NCI-H2081 (cell line): ENCODE measurements around the gene TMEM233.
"Not testable (repeated sequence)": the region's sequence is repeated elsewhere in the genome, so short reads cannot be mapped to it uniquely, and the experiment has no call there.

ENCODE experiments used
- DNase-seq, 2 experiments: peaks; one replicate each; lab custom pipeline; 2025; lab: John Stamatoyannopoulos, UW

The TMEM233 gene

GRCh38 chr12:119658166-119658565 lies 64.6 kb downstream of the TMEM233 start:
- not testable (repeated sequence) for DNase-seq

- DNase-seq, result peak in 1 of 2 experiments; percentile 43
These were observed 65.8 kb downstream of the TMEM233 start for GRCh38 chr12:119659289-119659897.

- DNase-seq, result no peak
These were observed 66.5 kb downstream of the TMEM233 start for GRCh38 chr12:119660076-119660475.

- DNase-seq, result no peak
These were observed 68.3 kb downstream of the TMEM233 start for GRCh38 chr12:119661882-119662281.

GRCh38 chr12:119664642-119665041 lies 71.1 kb downstream of the TMEM233 start:
- no peak for DNase-seq

GRCh38 chr12:119665164-119665929 lies 71.8 kb downstream of the TMEM233 start:
- DNase-seq, result no peak

- DNase-seq, result no peak
These were observed 72.7 kb downstream of the TMEM233 start for GRCh38 chr12:119666226-119666795.

GRCh38 chr12:119666900-119667576 lies 73.5 kb downstream of the TMEM233 start:
- DNase-seq, result no peak

GRCh38 chr12:119667577-119668323 lies 74.2 kb downstream of the TMEM233 start, which contains the start of gene PRKAB1:
Gene PRKAB1 (plus strand): TSS chr12:119668133. CDS start chr12:119668245, 112 bp downstream.
- peak; percentile 98 for DNase-seq

- DNase-seq, result peak in 1 of 2 experiments; percentile 36
These were observed 74.8 kb downstream of the TMEM233 start for GRCh38 chr12:119668324-119668841.

GRCh38 chr12:119669744-119670472 lies 76.3 kb downstream of the TMEM233 start:
- DNase-seq, result peak; percentile 42 to 70

GRCh38 chr12:119671070-119671469 lies 77.5 kb downstream of the TMEM233 start:
- no peak for DNase-seq

- DNase-seq, result no peak
These were observed 78.6 kb downstream of the TMEM233 start for GRCh38 chr12:119672194-119672593.

GRCh38 chr12:119673634-119674033 lies 80.1 kb downstream of the TMEM233 start:
- DNase-seq, result no peak

- DNase-seq, result no peak
These were observed 81.0 kb downstream of the TMEM233 start for GRCh38 chr12:119674560-119674959.

- no peak for DNase-seq
These were observed 82.4 kb downstream of the TMEM233 start for GRCh38 chr12:119676022-119676421.

GRCh38 chr12:119676573-119676972 lies 83.0 kb downstream of the TMEM233 start:
- no peak for DNase-seq

GRCh38 chr12:119678459-119678858 lies 84.9 kb downstream of the TMEM233 start:
- no peak for DNase-seq

GRCh38 chr12:119679081-119679480 lies 85.5 kb downstream of the TMEM233 start:
- DNase-seq, result peak; percentile 81 to 96

- no peak for DNase-seq
These were observed 85.9 kb downstream of the TMEM233 start for GRCh38 chr12:119679490-119679889.

GRCh38 chr12:119681111-119681510 lies 87.5 kb downstream of the TMEM233 start:
- no peak for DNase-seq
